Prostate gland (tissue), 2 donors: ENCODE data around the gene MKRN2.

Source experiments
- CTCF ChIP-seq, 4 experiments: fragments of 200-600 bp in 2 of 4; fragments of 450-650 bp in 2 of 4; sonication (generic) in 2 of 4; IDR thresholded peaks; 1 replicate in 3 of 4; 2 replicates in 1 of 4; pipeline ENCODE4 v1.5.1; 2016 to 2019; ENCODE audit warnings: antibody characterized with exemption in 4 of 4, mild to moderate bottlenecking in 2 of 4, moderate library complexity in 2 of 4
- POLR2A ChIP-seq: fragments of 450-650 bp; IDR thresholded peaks from one replicate; pipeline ENCODE4 v1.6.1; 2016; ENCODE audit warnings: antibody characterized with exemption, mild to moderate bottlenecking
- POLR2AphosphoS5 ChIP-seq: sonication (generic); formaldehyde crosslinking; IDR thresholded peaks from one replicate; pipeline ENCODE4 v1.6.1; 2017; ENCODE audit warnings: antibody characterized with exemption

GRCh38 chr3:12584083-12584482 lies 27.2 kb downstream of the MKRN2 start:
- TF ChIP-seq CTCF (IDR thresholded peaks at IDR 0.05) = no peak
- no peak for TF ChIP-seq POLR2AphosphoS5
- no peak for TF ChIP-seq POLR2A
